Measurements from ENCODE around the gene KCMF1. TPM values are rescaled to one million over a fixed set of nuclear protein-coding genes. Genes with fewer than 3 reads are reported as not detected.

Gene KCMF1
- total RNA-seq, 4 donors from 2014 or later, result 35.6 to 50.8 (median 44.5) TPM

DNA sequence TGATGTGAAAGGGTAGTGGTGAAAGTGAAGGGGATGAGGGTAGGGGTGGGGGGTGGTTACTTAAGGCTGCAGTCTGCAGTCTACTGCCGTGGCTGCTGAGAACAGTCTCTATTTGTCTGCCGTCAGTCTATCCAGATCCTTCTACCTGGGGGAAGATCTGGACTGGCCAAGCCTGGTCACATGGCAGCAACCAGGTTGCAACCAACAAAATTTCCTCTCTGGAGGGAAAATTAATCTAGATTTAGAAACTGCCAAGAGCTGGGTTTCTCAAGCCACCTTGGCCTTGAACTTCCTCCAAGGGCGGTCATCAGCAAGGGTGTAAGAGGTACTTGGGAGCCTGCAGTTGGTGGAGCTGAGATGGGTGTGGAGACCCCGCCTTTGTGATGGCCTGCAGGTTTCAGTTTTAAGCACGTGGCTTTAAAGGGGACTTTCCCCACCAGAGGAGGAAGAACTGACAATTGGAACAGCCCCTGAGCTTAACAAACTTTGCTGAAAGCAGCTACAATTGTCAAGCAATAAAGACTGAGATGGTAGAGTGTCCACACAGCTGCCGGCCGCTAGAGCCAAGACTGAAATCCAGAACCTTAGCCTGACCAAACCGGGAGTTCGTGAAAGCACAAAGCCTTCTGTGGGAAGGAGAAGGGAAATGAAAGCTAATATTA is 31.4 kb upstream of the KCMF1 start:
- Histone ChIP-seq H3K27me3 (no peaks in the 10 kb centered on the region), H3K36me3 (no peaks in the 10 kb centered on the region), H3K4me1 (peaks cover 0 to 18% (median 0%) of the 10 kb centered on the region in 3 donors), H3K9me3 (no peaks in the 10 kb centered on the region), H3K4me3 (peak overlapping the region in 1 of 4 donors; percentile 4), H3K27ac (peak overlapping the region in 2 of 4 donors; percentile 16 to 44)
- TF ChIP-seq, protein P1, sequence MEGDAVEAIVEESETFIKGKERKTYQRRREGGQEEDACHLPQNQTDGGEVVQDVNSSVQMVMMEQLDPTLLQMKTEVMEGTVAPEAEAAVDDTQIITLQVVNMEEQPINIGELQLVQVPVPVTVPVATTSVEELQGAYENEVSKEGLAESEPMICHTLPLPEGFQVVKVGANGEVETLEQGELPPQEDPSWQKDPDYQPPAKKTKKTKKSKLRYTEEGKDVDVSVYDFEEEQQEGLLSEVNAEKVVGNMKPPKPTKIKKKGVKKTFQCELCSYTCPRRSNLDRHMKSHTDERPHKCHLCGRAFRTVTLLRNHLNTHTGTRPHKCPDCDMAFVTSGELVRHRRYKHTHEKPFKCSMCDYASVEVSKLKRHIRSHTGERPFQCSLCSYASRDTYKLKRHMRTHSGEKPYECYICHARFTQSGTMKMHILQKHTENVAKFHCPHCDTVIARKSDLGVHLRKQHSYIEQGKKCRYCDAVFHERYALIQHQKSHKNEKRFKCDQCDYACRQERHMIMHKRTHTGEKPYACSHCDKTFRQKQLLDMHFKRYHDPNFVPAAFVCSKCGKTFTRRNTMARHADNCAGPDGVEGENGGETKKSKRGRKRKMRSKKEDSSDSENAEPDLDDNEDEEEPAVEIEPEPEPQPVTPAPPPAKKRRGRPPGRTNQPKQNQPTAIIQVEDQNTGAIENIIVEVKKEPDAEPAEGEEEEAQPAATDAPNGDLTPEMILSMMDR (IDR thresholded peaks at IDR 0.05), result no peak
- TF ChIP-seq POLR2A (IDR thresholded peaks at IDR 0.05), result no peak
- WGBS, 2 donors, result 42 to 49% methylated on average over 8 to 9 of the region's 9 CpGs
- DNase-seq, result no peak
- intact Hi-C loops (cut with DNase I), result no loop called here

DNA sequence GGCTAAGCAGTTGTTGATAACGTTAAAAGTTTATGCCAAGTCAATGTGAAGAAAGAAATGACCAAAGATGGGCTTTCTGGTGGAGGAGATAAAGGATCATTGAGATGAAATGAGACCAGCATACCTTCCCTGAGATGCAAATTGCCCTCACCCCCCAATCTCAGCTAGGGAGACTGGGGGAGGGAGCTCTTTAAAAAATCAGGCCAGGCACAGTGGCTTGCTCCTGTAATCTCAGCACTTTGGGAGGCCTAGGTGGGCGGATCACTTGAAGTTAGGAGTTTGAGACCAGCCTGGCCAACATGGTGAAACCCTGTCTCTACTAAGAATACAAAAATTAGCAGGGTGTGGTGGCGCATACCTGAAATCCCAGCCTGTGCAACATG is 30.9 kb upstream of the KCMF1 start:
- DNase-seq, result no peak
- no peaks in the 10 kb centered on the region for H3K36me3 ChIP-seq
- H3K4me3 ChIP-seq, result peak overlapping the region in 1 of 4 donors; percentile 4
- H3K27me3 ChIP-seq, result no peaks in the 10 kb centered on the region
- no peak for TF ChIP-seq POLR2A (IDR thresholded peaks at IDR 0.05)
- TF ChIP-seq, protein P1 (IDR thresholded peaks at IDR 0.05), result no peak
- H3K27ac ChIP-seq, result peak overlapping the region in 1 of 4 donors; percentile 16
- intact Hi-C loops (cut with DNase I), result no loop called here
- H3K4me1 ChIP-seq, result peaks cover 0 to 18% (median 0%) of the 10 kb centered on the region in 3 donors
- WGBS, 2 donors, result 36 to 76% methylated on average over 1 to 3 of the region's 3 CpGs
- H3K9me3 ChIP-seq, result no peaks in the 10 kb centered on the region

DNA sequence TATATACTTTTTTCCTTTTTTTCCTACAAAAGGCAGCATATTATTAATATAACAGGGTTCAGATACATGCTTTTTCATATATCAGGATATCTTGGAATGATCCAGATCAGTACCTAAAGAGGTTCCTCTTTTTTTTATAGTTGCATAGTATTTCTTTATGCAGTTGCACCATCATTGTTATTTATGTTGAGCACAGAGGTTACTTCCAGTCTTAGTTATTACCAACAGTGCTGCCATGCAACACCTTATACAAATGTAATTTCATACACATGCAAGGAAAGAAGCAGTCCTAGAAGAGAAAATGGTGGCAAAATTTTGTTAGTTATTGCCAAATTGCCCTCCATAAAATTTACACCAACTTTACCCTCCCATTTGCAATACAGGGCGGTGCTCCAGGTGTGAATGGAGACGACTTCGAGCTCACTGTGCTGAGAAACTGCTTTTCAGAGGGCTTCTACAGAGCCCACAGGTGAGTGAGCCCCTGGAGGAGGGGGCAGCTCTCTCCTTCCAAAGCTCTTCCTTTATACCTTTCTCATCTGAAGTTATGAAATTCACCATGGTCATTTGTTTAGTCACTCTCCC is 30.0 kb upstream of the KCMF1 start:
- TF ChIP-seq POLR2A (IDR thresholded peaks at IDR 0.05), result no peak
- TF ChIP-seq, protein P1 (IDR thresholded peaks at IDR 0.05), result no peak
- no peaks in the 10 kb centered on the region for H3K36me3 ChIP-seq
- peaks cover 0 to 27% (median 0%) of the 10 kb centered on the region in 3 donors for H3K4me1 ChIP-seq
- intact Hi-C loops (cut with DNase I), result no loop called here
- no peak overlapping the region for H3K4me3 ChIP-seq
- no peak for DNase-seq
- no peak overlapping the region for H3K27ac ChIP-seq
- no peaks in the 10 kb centered on the region for H3K9me3 ChIP-seq
- no peaks in the 10 kb centered on the region for H3K27me3 ChIP-seq
- WGBS, 2 donors, result 86 to 96% methylated on average over 3 of the region's 3 CpGs

GRCh38 chr2:84942166-84942565 is 28.8 kb upstream of the KCMF1 start:
- H3K27me3 ChIP-seq, result no peaks in the 10 kb centered on the region
- peaks cover 0 to 39% (median 6%) of the 10 kb centered on the region in 3 donors for H3K4me1 ChIP-seq
- no peak overlapping the region for H3K4me3 ChIP-seq
- TF ChIP-seq POLR2A (IDR thresholded peaks at IDR 0.05), result no peak
- TF ChIP-seq, protein P1 (IDR thresholded peaks at IDR 0.05), result no peak
- WGBS, 2 donors, result 96 to 100% methylated on average over 2 of the region's 2 CpGs
- no peaks in the 10 kb centered on the region for H3K9me3 ChIP-seq
- no peaks in the 10 kb centered on the region for H3K36me3 ChIP-seq
- intact Hi-C loops (cut with DNase I), result no loop called here
- no peak for DNase-seq
- no peak overlapping the region for H3K27ac ChIP-seq

DNA sequence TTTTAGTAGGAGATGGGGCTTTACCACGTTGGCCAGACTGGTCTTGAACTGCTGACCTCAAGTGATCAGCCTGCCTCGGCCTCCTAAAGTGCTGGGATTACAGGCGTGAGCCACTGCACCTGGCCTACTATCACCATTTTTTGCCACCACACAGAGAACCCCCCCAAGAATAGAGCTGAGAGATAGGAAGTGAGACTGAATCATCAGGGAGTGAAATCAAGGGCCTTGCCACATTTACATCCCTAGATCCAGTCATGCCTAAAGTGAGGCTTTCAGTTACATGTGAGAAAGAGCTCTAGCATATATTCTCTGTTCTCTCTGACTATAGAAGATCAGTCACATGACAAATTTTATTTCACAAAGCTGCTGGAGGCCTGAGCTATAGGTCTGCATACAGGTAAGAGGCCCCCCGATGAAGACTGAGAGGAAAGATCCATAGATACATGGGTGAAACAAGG is 28.0 kb upstream of the KCMF1 start:
- intact Hi-C loops (cut with DNase I), result no loop called here
- no peak for DNase-seq
- TF ChIP-seq, protein P1 (IDR thresholded peaks at IDR 0.05), result no peak
- no peak for TF ChIP-seq POLR2A (IDR thresholded peaks at IDR 0.05)
- Histone ChIP-seq H3K36me3 (no peaks in the 10 kb centered on the region), H3K4me3 (no peak overlapping the region), H3K9me3 (no peaks in the 10 kb centered on the region), H3K27me3 (no peaks in the 10 kb centered on the region), H3K27ac (peak overlapping the region in 2 of 4 donors; percentile 21 to 46), H3K4me1 (peaks cover 0 to 39% (median 6%) of the 10 kb centered on the region in 3 donors)
- WGBS, 2 donors, result 76 to 83% methylated on average over 2 to 3 of the region's 4 CpGs
